HL-60 (cell line): ENCODE measurements around the gene PPP6R3.
A peak's percentile ranks its signal among the peaks of the same experiment; 100 is the strongest.

Experiments used
- DNase-seq, 2 experiments: peaks; one replicate each; pipeline ENCODE4 v3.0.0-alpha.2; 2010 to 2020; ENCODE audit warnings: low read depth in 1 of 2, low spot score in 1 of 2
- H3K27ac ChIP-seq: fragments of 250-450 bp; sonication (Bioruptor Pico); replicated peaks from 2 replicates; pipeline ENCODE4 v1.5.1; 2020; ENCODE audit warnings: mild to moderate bottlenecking, moderate library complexity
- H3K27me3 ChIP-seq: fragments of 250-450 bp; sonication (Bioruptor Pico); 2 replicates; pipeline ENCODE4 v1.5.1; 2021; ENCODE audit warnings: mild to moderate bottlenecking, moderate library complexity; ENCODE audit not compliant: insufficient read depth, poor library complexity, severe bottlenecking
- H3K4me3 ChIP-seq: replicated peaks from 2 replicates; pipeline ENCODE4 v1.5.1; 2011; ENCODE audit warnings: mild to moderate bottlenecking, control low read depth, low read length; ENCODE audit not compliant: insufficient read depth
- GABPA ChIP-seq: IDR thresholded peaks from 2 replicates; pipeline ENCODE4 v1.6.1; 2012; ENCODE audit warnings: low read depth
- POLR2AphosphoS5 ChIP-seq: IDR thresholded peaks from 2 replicates; pipeline ENCODE4 v1.6.1; 2012; ENCODE audit warnings: low read depth
- SPI1 ChIP-seq: IDR thresholded peaks from 2 replicates; pipeline ENCODE4 v1.6.1; 2012; ENCODE audit warnings: low read depth, mild to moderate bottlenecking, borderline replicate concordance
- TF ChIP-seq, protein P1 (sequence below): IDR thresholded peaks from 2 replicates; pipeline ENCODE4 v1.6.1; 2012; ENCODE audit warnings: low read depth; ENCODE audit not compliant: insufficient replicate concordance
- TF ChIP-seq, protein P2 (sequence below): IDR thresholded peaks from one replicate; pipeline ENCODE4 v1.5.1; 2011; ENCODE audit warnings: low read length, control low read depth, inconsistent platforms; ENCODE audit not compliant: insufficient read depth

The PPP6R3 gene

DNA sequence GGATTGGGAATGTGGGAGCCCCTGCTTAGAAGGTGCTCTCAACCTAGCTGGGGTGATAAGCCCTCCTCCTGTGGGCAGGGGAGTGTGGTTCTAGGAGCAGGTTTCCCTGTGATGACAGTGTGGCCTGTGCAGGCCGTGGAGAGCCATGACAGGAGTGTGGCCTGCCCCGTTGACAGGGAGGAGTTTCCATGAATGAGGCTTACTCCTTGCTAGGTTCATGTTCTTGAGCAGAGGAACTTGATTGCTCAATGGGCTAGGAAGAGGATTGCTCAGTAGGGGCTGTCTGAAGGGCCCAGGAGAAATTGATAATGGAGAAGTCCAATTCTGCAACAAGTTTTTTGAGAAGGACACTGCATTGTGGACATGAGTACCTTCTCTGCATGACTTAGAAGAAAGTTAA lies 92.0 kb downstream of the PPP6R3 start:
- TF ChIP-seq SPI1 (peak; percentile 50; the same call in 1 of the 2 replicates), POLR2AphosphoS5 (no peak), GABPA (no peak)
- TF ChIP-seq, protein P1, sequence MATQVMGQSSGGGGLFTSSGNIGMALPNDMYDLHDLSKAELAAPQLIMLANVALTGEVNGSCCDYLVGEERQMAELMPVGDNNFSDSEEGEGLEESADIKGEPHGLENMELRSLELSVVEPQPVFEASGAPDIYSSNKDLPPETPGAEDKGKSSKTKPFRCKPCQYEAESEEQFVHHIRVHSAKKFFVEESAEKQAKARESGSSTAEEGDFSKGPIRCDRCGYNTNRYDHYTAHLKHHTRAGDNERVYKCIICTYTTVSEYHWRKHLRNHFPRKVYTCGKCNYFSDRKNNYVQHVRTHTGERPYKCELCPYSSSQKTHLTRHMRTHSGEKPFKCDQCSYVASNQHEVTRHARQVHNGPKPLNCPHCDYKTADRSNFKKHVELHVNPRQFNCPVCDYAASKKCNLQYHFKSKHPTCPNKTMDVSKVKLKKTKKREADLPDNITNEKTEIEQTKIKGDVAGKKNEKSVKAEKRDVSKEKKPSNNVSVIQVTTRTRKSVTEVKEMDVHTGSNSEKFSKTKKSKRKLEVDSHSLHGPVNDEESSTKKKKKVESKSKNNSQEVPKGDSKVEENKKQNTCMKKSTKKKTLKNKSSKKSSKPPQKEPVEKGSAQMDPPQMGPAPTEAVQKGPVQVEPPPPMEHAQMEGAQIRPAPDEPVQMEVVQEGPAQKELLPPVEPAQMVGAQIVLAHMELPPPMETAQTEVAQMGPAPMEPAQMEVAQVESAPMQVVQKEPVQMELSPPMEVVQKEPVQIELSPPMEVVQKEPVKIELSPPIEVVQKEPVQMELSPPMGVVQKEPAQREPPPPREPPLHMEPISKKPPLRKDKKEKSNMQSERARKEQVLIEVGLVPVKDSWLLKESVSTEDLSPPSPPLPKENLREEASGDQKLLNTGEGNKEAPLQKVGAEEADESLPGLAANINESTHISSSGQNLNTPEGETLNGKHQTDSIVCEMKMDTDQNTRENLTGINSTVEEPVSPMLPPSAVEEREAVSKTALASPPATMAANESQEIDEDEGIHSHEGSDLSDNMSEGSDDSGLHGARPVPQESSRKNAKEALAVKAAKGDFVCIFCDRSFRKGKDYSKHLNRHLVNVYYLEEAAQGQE: no peak
- TF ChIP-seq, protein P2, sequence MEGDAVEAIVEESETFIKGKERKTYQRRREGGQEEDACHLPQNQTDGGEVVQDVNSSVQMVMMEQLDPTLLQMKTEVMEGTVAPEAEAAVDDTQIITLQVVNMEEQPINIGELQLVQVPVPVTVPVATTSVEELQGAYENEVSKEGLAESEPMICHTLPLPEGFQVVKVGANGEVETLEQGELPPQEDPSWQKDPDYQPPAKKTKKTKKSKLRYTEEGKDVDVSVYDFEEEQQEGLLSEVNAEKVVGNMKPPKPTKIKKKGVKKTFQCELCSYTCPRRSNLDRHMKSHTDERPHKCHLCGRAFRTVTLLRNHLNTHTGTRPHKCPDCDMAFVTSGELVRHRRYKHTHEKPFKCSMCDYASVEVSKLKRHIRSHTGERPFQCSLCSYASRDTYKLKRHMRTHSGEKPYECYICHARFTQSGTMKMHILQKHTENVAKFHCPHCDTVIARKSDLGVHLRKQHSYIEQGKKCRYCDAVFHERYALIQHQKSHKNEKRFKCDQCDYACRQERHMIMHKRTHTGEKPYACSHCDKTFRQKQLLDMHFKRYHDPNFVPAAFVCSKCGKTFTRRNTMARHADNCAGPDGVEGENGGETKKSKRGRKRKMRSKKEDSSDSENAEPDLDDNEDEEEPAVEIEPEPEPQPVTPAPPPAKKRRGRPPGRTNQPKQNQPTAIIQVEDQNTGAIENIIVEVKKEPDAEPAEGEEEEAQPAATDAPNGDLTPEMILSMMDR: no peak
- DNase-seq: peak; percentile 18 to 81
- H3K27ac ChIP-seq: peak overlapping the region; percentile 44
- H3K4me3 ChIP-seq: no peak overlapping the region
- no peaks in the 10 kb centered on the region for H3K27me3 ChIP-seq

DNA sequence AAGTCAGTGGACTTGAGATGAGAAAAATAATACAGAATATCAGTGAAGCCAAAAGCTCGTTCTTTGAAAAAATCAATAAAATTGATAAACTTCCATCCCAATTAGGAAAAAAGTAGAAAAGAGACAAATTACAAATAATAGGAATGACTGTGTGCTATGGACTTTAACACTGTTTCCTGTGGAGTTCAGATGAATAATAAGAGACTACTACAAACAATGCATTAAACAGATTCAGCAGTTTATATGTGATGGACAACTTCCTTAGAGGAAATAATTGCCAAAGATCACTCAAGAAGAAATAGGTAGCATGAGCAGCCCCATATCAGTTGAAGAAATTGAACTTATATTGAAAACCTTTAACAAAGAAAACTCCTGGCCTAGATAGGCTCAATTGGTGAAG lies 99.7 kb downstream of the PPP6R3 start:
- no peak for DNase-seq
- TF ChIP-seq GABPA (no peak), POLR2AphosphoS5 (no peak), SPI1 (no peak)
- TF ChIP-seq, protein P1: no peak
- TF ChIP-seq, protein P2: no peak
- H3K4me3 ChIP-seq: no peak overlapping the region
- H3K27me3 ChIP-seq: no peaks in the 10 kb centered on the region
- H3K27ac ChIP-seq: no peak overlapping the region

DNA sequence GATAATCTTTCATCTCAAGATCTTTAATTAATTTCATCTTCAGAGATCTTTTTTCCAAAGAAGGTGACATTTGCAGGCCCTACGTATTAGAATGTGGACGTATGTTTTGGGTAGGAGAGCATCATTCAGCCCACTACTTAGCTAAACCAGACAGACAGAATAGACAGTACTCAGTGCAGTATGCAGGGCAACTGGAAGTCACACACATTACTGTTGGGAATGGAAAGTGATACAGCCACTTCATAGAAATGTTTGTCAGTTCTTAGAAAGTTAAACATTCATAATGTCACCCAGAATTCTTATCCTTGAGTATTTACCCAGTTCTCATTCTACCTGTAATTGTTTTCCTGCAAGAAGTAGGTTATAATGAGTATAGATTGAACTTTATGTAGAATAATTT lies 102.9 kb downstream of the PPP6R3 start:
- no peak for TF ChIP-seq SPI1
- TF ChIP-seq, protein P1: no peak
- no peak for TF ChIP-seq POLR2AphosphoS5
- no peak for TF ChIP-seq GABPA
- TF ChIP-seq, protein P2: no peak
- no peak overlapping the region for H3K27ac ChIP-seq
- H3K27me3 ChIP-seq: no peaks in the 10 kb centered on the region
- no peak overlapping the region for H3K4me3 ChIP-seq
- DNase-seq: no peak
